Measurements from ENCODE around the gene DCXR. TPM values are rescaled to one million over a fixed set of nuclear protein-coding genes. Genes with fewer than 3 reads are reported as not detected.

DCXR gene
- total and polyA plus RNA-seq, 2 of the 13 experiments (the other 11 are each of a cell fraction or from before 2014, with no cell fraction given) = 287 to 311 TPM

DNA sequence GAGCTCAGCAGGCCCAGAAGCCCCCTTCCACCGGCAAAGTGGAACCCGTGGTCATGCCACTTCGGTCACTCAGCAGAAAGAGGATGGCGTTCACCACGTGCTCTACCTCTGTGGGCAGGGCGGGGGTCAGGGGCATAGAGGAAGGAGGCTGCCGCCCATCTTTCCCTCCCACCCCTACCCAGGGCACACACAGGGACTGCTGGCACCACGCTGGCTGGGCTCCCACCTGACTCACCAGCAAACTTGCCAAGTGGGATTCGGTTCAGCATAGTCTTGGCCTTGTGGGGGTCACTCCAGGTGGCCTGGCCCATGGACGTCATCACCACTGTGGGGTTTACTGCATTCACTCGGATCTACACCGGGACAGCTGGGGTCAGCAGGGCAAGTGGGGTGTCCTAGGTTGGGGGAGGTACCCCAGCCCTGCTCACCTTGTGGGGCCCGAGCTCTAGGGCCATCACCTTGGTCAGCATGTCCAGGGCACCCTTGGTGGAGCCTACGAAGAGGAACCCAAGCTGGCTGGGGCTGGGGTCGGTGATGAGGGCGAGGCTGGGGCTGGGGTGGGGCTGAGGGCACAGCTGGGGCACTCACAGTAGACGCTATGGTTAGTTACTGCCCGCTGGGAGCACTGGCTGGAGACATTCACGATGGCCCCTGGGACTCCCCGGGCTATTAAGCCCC is 1.4 kb downstream of the DCXR start (continued):
- TF ChIP-seq, protein P1, sequence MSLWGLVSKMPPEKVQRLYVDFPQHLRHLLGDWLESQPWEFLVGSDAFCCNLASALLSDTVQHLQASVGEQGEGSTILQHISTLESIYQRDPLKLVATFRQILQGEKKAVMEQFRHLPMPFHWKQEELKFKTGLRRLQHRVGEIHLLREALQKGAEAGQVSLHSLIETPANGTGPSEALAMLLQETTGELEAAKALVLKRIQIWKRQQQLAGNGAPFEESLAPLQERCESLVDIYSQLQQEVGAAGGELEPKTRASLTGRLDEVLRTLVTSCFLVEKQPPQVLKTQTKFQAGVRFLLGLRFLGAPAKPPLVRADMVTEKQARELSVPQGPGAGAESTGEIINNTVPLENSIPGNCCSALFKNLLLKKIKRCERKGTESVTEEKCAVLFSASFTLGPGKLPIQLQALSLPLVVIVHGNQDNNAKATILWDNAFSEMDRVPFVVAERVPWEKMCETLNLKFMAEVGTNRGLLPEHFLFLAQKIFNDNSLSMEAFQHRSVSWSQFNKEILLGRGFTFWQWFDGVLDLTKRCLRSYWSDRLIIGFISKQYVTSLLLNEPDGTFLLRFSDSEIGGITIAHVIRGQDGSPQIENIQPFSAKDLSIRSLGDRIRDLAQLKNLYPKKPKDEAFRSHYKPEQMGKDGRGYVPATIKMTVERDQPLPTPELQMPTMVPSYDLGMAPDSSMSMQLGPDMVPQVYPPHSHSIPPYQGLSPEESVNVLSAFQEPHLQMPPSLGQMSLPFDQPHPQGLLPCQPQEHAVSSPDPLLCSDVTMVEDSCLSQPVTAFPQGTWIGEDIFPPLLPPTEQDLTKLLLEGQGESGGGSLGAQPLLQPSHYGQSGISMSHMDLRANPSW (CRISPR knock-in tag; IDR thresholded peaks at IDR 0.05; ENCODE audit: borderline replicate concordance) = no peak
- TF ChIP-seq RORA (CRISPR knock-in tag; IDR thresholded peaks at IDR 0.05) (no peak), REL (CRISPR knock-in tag; conservative IDR thresholded peaks at IDR 0.05) (peak; percentile 52; the same call in 1 of the 2 replicates), ZNF354B (CRISPR knock-in tag; IDR thresholded peaks at IDR 0.05) (no peak; the same call in 1 of the 2 replicates), ZC3H13 (CRISPR knock-in tag; IDR thresholded peaks at IDR 0.05) (peak; percentile 43; the same call in 1 of the 2 replicates), ZFYVE20 (CRISPR knock-in tag; IDR thresholded peaks at IDR 0.05; ENCODE audit: borderline replicate concordance, low read depth) (no peak), ZNF746 (CRISPR knock-in tag; IDR thresholded peaks at IDR 0.05) (no peak), PPARG (CRISPR knock-in tag; conservative IDR thresholded peaks at IDR 0.05) (no peak), MIXL1 (CRISPR knock-in tag; IDR thresholded peaks at IDR 0.05) (no peak), HMGA1 (CRISPR knock-in tag; conservative IDR thresholded peaks at IDR 0.05) (no peak), MAF1 (CRISPR knock-in tag; IDR thresholded peaks at IDR 0.05; ENCODE audit: borderline replicate concordance) (no peak), ZNF724P (CRISPR knock-in tag; IDR thresholded peaks at IDR 0.05; ENCODE audit: borderline replicate concordance) (no peak), JARID2 (CRISPR knock-in tag; IDR thresholded peaks at IDR 0.05; ENCODE audit: insufficient replicate concordance) (no peak), CBX1 (IDR thresholded peaks at IDR 0.05; ENCODE audit: low read depth) (no peak), SALL1 (CRISPR knock-in tag; IDR thresholded peaks at IDR 0.05) (no peak), MEIS1 (CRISPR knock-in tag; IDR thresholded peaks at IDR 0.05; ENCODE audit: borderline replicate concordance) (no peak)
- TF ChIP-seq, protein P2, sequence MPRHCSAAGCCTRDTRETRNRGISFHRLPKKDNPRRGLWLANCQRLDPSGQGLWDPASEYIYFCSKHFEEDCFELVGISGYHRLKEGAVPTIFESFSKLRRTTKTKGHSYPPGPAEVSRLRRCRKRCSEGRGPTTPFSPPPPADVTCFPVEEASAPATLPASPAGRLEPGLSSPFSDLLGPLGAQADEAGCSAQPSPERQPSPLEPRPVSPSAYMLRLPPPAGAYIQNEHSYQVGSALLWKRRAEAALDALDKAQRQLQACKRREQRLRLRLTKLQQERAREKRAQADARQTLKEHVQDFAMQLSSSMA (CRISPR knock-in tag; IDR thresholded peaks at IDR 0.05) = no peak
- TF ChIP-seq, protein P3, sequence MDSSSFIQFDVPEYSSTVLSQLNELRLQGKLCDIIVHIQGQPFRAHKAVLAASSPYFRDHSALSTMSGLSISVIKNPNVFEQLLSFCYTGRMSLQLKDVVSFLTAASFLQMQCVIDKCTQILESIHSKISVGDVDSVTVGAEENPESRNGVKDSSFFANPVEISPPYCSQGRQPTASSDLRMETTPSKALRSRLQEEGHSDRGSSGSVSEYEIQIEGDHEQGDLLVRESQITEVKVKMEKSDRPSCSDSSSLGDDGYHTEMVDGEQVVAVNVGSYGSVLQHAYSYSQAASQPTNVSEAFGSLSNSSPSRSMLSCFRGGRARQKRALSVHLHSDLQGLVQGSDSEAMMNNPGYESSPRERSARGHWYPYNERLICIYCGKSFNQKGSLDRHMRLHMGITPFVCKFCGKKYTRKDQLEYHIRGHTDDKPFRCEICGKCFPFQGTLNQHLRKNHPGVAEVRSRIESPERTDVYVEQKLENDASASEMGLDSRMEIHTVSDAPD (CRISPR knock-in tag; IDR thresholded peaks at IDR 0.05) = no peak
- TF ChIP-seq, protein P4, sequence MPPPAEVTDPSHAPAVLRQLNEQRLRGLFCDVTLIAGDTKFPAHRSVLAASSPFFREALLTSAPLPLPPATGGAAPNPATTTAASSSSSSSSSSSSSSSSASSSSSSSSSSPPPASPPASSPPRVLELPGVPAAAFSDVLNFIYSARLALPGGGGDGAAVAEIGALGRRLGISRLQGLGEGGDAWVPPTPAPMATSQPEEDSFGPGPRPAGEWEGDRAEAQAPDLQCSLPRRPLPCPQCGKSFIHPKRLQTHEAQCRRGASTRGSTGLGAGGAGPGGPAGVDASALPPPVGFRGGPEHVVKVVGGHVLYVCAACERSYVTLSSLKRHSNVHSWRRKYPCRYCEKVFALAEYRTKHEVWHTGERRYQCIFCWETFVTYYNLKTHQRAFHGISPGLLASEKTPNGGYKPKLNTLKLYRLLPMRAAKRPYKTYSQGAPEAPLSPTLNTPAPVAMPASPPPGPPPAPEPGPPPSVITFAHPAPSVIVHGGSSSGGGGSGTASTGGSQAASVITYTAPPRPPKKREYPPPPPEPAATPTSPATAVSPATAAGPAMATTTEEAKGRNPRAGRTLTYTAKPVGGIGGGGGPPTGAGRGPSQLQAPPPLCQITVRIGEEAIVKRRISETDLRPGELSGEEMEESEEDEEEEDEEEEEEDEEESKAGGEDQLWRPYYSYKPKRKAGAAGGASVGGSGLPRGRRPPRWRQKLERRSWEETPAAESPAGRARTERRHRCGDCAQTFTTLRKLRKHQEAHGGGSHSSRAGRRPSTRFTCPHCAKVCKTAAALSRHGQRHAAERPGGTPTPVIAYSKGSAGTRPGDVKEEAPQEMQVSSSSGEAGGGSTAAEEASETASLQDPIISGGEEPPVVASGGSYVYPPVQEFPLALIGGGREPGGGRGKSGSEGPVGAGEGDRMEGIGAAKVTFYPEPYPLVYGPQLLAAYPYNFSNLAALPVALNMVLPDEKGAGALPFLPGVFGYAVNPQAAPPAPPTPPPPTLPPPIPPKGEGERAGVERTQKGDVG (CRISPR knock-in tag; IDR thresholded peaks at IDR 0.05; ENCODE audit: borderline replicate concordance) = 0 out of 2 replicates have a peak, but pooled peaks have one; percentile 8
